Hippocampal formation (tissue), 2 donors: ENCODE data around the gene MYRIP.
"Not testable (repeated sequence)": the region's sequence is repeated elsewhere in the genome, so short reads cannot be mapped to it uniquely, and the experiment has no call there.

ENCODE experiments used
- DNase-seq, 2 donors: peaks; one replicate each; lab custom pipeline; 2025; lab: John Stamatoyannopoulos, UW

Gene MYRIP

GRCh38 chr3:40237889-40238571 lies 428.6 kb downstream of the MYRIP start:
- no peak for DNase-seq

GRCh38 chr3:40240921-40241320 lies 431.5 kb downstream of the MYRIP start:
- no peak for DNase-seq

DNA sequence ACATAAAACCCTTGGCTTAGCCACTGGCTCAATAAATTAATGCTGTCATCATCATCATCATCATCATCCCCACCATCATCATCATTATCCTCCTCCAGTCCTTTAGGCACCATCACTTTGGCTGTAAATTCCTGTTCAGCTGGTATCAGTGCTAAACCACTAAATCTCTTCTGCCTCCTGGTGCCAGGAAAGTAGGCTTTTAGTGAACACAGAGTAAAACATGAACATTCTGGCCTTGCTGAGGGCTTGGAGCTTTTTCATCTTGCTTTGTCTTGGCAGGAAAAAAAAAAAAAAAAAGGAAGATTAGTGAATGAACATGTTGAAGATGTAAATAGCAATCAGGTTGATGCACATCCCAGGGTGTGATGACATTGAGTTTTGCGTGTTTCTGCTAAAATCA lies 432.8 kb downstream of the MYRIP start:
- no peak for DNase-seq

- no peak for DNase-seq
Measured at GRCh38 chr3:40242638-40243037, 433.2 kb downstream of the MYRIP start.

DNA sequence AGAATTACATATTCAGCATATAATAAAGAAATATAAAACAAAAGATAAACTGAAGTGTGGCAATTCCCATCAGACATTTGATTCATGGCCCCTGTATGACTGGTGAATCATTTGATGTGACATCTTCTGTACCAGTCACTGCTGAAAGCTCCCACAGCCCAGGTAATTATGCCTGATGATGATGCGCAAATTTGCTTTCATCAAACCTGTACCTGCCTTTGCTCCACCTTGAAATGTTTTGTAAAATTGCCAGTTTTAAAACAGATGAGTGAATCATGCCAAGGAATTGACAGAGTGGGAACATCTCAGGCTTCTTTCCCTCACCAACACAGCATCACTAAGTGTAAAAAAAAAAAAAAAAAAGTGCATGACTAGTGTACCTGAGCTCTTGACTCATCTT lies 433.6 kb downstream of the MYRIP start:
- DNase-seq = no peak

- DNase-seq = no peak
Measured at GRCh38 chr3:40247714-40248454, 438.5 kb downstream of the MYRIP start.

- DNase-seq = no peak
Measured at GRCh38 chr3:40248591-40248990, 439.2 kb downstream of the MYRIP start.

DNA sequence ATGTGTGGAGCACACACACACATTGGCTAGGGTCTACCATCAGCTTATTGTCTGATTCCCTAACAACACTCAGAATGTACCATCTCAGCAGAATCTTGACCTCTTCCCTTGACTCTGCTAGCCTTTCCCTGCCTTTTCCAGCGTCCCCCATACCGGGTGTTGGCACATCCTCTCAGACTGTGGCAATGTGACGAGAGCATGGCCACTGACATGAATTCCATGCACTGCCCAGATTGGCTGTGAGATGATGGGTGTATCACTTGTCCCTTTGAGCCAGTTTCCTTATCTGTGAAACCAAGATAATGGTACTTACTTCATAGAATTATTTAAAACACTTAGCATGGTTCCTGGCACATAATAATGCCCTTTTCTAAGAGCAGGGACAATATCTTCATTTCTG lies 439.8 kb downstream of the MYRIP start:
- no peak for DNase-seq

- no peak for DNase-seq
Measured at GRCh38 chr3:40254491-40254890, 445.1 kb downstream of the MYRIP start.

- no peak for DNase-seq
Measured at GRCh38 chr3:40254891-40255290, 445.5 kb downstream of the MYRIP start.

DNA sequence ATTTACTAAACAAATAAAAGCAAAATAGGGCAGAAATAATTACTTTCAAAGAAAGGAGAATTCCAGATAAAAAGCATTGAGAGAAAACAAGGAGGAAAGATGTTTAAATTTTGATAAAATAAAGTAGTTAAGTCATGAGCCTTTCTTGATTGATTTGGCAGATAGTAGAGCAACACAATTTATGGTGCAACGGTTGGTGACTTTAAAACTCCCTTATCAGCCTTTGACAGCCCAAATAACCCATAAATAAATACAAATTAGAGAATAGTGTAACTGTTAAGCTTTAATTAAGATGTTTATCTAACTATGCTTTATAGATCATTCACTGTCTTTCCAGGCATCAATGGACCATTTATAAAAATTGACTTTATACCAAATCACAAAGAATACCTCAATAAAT lies 446.1 kb downstream of the MYRIP start:
- DNase-seq = no peak

- DNase-seq = no peak
Measured at GRCh38 chr3:40258064-40258463, 448.7 kb downstream of the MYRIP start.

DNA sequence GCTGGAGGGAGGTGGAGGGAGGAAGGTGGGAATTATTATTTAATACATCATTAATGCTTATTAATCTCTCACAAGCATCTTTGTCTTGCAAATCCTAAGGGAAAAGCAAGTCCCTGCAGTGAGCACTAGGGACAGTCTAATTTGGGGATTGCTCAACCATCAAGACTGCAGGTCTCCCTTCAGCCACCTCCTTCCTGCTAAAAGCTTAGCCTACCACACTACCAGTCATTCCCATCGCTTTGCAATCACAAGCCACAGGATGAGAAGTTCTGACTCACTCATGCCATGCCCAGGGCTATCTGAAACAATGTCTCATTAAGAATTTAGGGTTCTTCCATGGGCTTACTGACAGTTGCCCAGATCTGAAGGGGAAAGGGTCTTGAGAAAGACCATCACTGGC lies 449.1 kb downstream of the MYRIP start:
- no peak for DNase-seq

DNA sequence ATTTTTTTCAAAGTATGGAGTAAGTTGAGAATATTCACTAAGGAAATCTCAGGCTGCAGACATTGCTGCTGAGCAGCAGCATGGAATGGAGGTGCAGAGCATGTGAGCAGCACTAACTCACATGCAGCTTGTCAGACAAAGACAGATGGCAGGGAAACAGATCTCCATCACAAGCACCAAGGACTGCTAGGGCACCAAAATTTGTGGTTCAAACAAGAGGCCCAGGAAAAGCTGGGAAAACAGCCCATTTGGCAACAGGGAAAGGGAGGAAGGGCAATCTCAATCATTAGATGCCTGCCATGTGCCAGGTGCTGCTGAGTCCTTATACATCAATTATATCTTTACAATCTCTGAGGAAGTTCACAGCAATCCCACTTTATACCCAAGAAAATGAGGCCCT lies 452.9 kb downstream of the MYRIP start:
- no peak for DNase-seq

DNA sequence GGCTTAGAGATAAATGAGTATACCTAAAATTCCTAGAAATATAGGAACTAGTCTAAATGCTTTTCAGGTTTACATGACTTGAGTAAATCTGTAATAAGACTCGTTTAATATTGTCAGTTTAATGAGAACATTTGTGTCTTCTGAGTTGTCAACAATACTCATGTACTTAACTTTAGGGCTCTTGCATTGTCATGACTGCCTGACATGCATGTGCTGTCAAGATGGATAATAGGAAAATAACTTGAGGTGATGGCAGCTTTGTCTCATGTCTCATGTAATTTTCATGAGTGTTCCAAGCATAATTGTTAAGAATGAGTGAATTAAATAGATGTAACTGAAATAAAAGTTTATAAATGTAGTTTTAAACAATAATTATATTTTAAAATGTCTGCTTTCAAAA lies 455.0 kb downstream of the MYRIP start:
- DNase-seq = no peak

GRCh38 chr3:40265181-40265580 lies 455.8 kb downstream of the MYRIP start:
- DNase-seq = no peak

DNA sequence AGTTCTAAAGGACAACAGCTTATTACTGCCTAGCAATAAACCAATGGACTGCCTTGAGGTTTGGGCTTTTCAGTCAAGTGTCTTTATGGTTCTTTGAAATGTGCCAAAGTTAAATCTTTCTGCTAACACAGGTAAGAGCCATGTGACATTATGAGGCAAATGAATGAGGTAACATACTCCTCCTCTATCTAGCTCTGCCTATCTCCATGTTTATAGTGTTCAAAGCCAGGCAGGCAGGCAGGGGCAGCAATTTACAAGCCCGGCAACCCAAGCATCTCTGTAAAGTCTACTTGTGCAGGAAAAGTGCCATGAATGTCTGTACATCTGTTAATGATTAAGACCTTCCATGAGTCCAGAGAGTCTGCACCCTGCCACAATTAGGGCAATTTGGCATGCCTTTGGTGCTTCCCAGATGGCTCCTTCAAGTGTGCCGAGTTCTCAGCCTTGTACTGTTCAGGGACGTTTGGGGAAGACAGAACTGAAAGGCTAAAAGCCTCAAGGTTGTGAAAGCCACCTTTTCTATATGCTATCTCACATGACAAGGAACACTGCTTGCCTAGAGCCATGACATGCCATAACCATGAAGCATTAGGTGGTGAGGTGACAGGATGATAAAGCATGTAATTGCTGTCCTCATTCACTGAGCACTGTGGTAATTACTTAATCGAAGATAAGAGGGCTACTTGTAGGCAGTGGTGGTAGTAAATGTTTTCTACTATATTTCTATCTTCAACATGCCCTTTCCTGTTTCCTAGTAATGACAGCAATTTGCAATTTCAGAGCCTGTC lies 458.7 kb downstream of the MYRIP start:
- no peak for DNase-seq

- DNase-seq = peak in 1 of 2 donors; percentile 58
Measured at GRCh38 chr3:40268802-40269524, 459.6 kb downstream of the MYRIP start.

DNA sequence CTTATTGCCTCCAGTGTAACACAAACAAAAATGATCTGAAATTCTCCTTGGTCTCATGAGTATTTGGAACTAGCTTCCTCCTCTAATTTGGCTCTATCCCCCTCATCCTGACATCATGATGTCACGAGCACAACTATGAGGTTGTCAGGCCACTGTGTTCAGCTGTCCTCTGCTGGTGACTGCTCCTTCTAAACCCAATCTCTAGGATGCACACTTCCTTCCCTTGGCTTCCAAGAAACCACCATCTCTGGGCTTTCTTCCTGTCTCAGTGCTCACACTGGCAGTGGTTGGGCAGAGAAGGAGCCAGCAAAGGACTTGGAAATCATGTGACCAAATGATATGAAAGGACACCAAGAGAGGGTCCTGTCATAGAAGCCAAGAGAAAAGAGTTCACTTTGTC lies 469.4 kb downstream of the MYRIP start:
- DNase-seq = no peak

DNA sequence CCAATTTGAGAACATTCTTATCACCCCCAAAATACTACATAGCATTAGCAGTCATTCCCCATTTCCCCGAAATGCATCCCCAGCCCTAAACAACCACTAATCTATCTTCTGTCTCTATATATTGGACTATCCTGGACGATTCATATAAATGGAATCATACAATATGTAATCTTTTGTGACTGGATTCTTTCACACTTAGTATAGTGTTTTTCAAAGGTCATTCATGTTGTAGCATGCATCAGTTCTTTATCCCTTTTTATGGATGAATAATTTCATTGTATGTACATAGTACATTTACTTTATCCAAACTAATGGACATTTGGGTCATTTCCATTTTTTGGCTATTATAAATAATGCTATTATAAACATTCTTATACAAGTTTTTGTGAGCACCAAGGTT lies 472.6 kb downstream of the MYRIP start:
- DNase-seq = no peak

- DNase-seq = not testable (repeated sequence)
Measured at GRCh38 chr3:40283057-40283456, 473.6 kb downstream of the MYRIP start.

- no peak for DNase-seq
Measured at GRCh38 chr3:40287248-40287647, 477.8 kb downstream of the MYRIP start.
